ENCODE data around the gene ZNF383.
"Not testable (repeated sequence)": the region's sequence is repeated elsewhere in the genome, so short reads cannot be mapped to it uniquely, and the experiment has no call there.

Gene ZNF383

DNA sequence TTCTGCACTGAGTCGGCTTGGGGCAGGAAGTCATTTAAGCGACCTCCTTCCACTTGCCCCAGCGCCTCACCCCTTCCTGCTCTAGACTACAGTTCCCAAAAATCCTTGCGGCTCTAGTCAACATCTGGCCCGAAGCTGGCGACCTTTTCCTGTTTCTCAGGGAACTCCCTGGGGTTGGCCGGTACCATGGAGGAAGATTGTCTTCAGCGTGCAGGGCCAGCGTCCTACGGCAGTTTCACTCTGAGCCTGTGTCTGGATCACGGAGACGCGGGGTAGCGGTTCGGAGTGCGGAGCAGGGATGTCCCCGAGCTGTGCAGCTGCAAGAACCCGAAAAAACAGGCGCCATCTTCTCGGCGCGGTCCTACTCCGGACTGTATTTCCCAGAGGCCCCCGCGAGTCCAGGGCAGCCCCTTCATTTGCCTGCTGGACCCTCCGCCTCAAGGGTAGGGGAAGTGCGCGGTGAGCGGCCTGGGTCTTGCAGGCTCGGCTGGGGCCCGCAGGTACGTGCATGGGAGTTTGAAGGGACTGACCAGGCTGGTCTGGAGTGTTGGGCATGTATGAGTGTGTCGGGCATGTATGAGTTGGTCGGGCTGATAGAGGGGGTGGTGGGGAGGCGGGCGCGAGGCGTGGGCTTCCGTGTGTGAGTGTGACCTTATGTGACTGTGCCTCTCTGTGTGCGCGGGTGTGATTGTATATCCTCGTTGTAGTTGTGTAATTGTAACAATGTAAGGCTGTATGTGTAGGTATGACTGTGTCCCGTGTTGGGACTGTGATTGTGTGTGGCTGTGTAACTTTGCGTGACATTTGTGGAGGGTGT lies at the start of gene ZNF383:
ZNF383 (plus strand) TSS at position 440 of the 817 bp plus-strand sequence. CDS start 12,240 bp downstream, outside the sequence.
- peak; percentile 48 to 77 (median 60) for DNase-seq

DNA sequence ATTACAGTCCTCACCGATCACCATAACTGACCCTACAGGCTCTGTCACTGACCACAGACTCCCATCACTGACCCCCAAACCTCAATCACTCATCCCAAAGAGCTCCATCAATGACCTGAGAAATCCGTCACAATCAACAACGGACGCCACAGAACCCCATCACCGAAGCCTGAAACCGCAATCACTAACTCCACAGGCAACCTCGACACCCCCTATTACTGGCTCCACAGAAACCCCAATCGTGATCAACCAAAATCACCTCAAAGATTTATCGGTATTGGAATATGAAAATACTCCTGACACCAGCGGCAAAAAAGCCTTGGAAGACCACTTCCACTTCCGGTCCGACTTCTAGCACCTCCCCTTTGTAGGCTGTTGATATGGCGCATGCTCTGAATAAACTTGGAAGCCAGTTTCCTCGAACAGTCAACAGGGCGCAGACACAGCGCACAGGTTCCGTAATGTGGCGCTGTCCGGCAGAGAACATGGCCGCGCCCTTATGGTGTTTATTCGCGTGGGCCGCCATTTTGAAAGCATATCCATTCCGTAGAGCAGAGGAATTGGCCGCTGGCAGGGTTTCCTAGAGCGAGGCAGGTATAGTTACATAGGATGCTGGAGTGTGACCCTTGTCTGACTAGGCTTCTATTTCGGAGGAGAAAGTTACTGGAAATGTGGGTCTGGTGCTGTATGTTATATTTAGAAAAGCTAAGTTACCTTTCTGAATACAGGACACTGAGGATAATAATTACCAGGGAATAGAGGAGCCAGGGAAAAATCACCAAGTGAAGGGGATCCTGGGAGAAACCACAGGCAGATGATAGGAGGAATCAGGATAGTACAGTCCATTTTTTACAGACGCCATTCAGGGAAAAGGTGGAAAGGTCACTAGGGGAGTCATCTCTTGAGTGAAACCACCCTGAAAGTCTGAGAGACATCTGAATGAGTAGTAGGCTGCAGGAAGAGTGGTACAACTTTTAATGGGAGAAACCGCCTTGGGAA lies 45.3 kb upstream of the ZNF383 start, which contains the start of gene ZNF585A:
ZNF585A (minus strand) TSS at position 328 of the 999 bp plus-strand sequence. CDS start 2,785 bp downstream, outside the sequence.
- DNase-seq = peak; percentile 59 to 84 (median 75)

DNA sequence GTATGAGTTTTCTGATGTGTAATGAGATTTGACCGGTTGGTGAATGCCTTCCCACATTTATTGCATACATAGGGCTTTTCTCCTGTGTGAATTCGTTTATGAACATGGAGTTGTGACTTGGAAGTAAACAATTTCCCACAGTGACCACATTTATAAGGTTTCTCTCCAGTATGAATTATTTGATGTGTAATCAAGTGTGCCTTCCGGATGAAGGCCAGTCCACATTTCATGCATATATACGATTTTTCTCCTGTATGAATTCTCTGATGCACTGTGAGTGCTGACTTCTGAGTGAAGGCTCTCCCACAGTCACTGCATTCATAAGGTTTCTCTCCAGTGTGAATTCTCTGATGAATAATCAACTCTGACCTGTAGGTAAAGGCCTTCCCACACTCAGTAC lies 31.9 kb upstream of the ZNF383 start:
- not testable (repeated sequence) for DNase-seq

DNA sequence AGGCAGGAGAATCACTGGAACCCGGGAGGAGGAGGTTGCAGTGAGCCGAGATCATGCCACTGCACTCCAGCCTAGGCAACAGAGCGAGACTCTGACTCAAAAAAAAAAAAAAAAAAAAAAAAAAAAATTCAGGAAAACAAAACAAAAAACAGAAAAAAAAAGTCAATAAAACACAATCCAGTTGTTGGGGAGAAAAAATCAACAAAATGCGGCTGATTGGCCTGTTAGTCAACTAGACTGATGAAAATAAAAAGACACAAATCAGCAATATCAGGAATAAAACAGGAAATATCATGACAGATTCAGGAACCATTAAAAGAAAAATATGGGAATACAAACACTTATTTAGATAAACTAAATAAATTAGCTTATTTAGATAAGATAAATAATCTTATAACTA lies 22.8 kb upstream of the ZNF383 start:
- not testable (repeated sequence) for DNase-seq

DNA sequence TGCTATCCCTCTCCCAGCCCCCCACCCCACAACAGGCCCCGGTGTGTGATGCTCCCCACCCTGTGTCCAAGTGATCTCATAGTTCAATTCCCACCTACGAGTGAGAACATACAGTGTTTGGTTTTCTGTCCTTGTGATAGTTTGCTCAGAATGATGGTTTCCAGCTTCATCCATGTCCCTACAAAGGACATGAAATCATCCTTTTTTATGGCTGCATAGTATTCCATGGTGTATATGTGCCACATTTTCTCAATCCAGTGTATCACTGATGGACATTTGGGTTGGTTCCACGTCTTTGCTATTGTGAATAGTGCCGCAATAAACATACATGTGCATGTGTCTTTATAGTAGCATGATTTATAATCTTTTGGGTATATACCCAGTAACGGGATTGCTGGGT lies 20.9 kb upstream of the ZNF383 start:
- not testable (repeated sequence) for DNase-seq

DNA sequence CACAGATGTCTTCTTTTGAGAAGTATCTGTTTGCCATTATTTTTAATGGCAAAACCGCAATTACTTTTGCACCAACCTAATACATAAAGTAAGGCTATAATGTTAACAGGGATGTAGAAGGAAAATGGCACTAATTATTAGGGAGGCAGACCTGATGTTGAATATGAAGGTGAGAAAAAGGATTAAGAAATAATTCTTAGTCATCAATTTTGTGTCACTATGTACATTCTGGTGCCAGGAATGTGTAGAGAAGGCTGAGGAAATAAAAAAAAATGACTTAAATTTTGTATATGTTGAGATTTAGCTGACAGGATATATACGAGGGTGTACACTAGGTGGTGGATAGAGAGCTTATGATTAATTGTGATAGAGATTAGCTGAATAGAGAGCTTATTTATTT lies 20.2 kb upstream of the ZNF383 start:
- no peak for DNase-seq

DNA sequence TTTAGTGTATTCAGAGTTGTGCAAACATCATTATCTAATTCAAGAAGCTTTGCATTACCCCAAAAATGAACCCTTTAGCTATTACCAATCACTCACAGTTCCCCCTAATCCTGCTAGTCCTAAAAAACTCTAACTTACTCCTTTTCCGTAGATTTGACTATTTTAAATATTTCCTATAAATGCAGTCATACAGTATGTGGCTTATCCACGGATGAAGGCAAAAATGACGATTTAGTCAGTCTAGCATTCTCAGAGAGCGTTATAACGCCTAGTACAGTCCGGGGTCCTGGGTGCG lies 587 bp upstream of the ZNF383 start:
- no peak for DNase-seq

DNA sequence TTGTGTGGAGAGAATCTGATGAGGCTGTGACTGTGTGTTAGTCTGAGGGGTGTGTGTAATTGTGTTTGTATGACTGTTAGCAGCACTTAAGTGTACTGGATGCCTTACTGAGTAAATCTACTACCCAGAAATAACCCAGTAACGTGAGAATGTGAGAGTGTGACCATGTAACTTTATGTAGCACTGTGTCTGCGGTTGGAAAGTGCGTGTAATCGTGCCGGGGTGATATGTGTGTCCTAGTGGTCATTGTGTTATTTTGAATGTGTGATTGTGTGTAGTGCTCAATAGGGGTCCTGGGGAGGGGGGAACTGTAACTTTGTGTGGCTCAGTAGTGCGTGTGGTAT lies 550 bp downstream of the ZNF383 start:
- DNase-seq = no peak

DNA sequence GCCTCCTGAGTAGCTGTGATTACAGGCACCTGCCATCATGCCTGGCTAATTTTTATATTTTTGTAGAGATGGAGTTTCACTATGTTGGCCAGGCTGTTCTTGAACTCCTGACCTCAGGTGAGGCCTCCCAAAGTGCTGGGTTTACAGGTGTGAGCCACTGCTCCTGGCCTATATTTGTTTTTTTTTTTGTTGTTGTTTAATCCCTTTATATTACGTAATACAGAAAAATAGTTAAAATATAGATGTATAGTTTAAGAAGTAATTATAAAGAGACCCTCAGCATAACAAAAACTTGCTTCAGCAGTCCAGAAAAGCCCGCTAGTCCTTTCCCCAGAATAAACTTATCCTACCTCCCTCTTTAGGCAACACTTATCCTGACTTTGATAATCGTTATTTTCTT lies 2.4 kb downstream of the ZNF383 start:
- no peak for DNase-seq

DNA sequence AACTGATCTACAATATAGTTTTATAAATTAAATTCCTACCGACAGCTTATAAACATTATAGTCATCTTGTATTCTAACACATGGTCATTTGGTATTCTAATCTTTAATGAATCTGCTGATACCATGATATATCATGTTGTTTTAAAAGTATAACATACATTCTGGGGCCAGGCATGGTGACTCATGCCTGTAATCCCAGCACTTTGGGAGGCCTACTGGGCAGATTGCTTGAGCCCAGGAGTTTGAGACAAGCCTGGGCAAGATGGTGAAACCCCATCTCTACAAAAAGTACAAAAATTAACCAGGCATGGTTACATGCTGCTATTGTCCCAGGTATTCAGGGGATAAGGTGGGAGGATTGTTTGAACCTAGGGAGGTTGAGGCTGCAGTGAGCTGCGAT lies 3.1 kb downstream of the ZNF383 start:
- no peak for DNase-seq

DNA sequence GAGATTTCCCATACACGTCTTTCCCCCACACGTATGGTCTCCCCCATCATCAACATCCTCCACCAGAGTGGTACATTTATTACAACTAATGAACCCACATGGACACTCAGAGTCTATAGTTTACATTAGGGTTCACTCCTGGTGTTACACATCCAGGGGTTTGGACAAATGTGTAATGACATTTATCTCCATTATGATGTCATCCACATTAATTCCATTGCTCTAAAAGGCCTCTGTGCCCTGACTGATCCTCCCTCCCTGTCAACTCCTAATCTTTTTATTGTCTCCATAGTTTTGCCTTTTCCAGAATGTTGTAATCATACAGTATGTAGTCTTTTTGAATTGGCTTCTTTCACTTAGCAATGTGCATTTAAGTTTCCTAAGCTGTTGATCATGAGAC lies 8.2 kb downstream of the ZNF383 start:
- no peak for DNase-seq

DNA sequence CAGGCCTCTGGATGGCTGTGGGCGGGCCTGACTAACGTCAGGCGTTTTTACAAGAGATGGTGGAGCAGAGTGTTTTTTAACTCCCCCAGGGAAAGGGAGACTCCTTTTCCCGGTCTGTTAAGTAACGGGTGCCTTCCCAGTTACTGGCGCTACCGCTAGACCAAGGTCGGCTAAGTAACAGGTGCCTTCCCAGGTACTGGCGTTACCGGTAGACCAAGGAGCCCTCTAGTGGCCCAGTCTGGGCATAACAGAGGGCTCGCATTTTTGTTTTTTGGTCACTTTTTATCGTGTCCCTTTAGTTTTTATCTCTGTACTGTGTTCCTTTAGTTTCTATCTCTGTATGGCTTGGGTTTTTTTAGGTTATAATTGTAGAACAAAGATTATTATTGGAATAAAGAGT lies 10.0 kb downstream of the ZNF383 start:
- DNase-seq = no peak

DNA sequence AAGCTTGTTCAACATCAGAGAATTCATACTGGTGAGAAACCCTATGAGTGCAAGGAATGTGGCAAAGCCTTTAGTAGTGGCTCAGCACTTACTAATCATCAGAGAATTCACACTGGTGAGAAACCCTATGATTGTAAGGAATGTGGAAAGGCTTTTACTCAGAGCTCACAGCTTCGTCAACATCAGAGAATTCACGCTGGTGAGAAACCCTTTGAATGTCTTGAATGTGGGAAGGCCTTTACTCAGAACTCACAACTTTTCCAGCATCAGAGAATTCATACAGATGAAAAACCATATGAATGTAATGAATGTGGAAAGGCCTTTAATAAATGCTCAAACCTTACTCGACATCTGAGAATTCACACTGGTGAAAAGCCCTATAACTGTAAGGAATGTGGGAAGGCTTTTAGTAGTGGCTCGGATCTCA lies 25.2 kb downstream of the ZNF383 start:
- no peak for DNase-seq

DNA sequence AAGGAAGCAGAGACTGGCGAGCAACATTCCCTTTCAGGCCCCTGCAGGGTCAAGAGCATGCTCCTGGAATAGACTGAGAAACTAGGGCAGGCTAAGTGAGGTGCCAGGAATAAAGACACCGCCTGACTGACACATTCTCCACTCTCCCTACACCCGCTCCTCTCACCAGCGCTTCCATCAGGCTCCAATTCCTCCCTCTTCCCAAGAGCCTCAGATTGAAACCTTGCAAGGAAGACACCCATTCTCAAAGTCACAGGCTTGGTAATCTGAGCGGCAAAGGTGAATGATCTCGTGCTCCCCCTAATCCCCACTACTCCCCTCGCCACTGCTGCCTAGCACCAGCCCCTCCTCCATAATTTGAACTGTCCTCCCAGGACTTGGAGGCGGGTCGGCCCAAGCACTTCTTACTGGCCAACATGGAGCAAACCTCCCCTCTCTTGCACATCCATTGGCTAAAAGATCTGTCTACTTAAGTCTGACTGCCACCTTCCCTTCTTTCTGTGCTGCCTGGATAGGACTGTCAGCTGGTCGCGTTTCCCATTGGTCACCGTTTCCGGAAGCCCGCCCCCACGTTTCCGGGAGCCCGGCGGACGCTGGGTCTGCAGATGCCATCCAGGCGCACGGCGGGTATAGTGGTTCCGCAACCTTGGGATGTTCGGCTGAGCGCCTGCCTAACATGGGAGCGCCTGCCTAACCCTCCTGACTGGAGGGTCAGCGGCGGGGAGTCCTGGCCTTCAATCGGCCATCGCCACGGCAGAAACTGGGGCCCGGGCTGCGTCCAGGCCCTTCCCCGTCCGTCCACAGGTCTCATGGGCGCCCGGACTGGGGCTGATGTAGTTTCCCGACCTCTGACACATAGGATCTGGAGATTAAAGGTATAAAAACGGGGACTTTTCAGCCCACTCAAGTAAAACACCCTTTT lies 33.6 kb downstream of the ZNF383 start:
- DNase-seq = no peak

DNA sequence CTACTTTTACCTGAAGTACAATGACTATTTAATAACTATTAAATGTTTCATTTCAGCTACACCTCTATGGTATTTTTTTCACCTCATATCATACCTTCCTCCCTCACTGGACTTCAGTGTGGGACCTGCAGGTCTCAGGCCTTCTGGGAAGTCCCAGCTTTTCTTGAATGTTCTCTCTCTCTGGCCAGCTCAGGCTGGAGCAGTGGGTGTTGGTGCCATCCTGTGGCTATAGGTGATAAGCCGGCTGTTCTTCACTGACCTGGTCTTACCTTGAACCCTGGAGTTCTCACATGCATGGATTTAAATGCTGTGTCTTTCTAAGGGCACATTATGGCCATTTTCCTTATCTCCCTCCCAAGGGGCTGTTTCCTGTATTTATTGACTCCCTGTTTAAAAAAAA lies 45.0 kb downstream of the ZNF383 start:
- not testable (repeated sequence) for DNase-seq

DNA sequence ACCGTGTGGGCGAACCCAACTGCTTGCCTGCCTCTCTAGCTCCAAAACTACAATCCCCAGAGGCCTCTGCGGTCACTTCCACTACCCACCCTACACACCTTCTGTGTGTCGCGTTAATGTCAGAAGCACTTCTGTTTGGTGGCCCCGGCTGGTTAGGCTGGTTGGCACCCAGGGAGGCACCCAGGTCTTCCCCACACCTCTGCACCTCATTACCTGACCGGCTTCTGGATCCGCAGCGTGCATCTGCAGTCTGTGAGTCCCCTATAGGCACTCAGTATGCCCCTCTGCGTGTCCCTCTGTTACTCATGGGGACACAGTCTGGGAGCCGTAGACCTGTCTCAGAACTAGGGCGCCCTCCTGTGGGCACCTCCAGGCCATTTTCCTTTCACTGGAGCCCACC lies 49.0 kb downstream of the ZNF383 start:
- not testable (repeated sequence) for DNase-seq

DNA sequence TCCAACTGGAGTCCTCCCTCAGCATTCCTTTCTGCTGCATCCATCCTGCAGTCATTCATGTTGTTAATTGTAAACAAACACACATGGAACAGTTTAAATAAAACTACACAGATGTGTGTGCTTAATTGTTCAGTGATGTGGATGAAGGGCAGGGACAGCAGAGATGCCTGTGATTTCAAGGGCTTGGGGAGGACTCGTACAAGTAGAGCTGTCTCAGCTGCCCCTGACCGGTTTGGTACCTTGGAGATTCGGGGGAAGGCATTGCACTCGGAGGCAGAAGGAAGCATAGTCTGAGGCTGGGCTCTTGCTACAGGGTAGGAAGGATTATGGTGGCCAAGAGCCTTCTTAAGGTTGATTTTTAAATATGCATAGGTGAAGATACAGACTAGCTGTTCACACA lies 49.7 kb downstream of the ZNF383 start:
- not testable (repeated sequence) for DNase-seq

DNA sequence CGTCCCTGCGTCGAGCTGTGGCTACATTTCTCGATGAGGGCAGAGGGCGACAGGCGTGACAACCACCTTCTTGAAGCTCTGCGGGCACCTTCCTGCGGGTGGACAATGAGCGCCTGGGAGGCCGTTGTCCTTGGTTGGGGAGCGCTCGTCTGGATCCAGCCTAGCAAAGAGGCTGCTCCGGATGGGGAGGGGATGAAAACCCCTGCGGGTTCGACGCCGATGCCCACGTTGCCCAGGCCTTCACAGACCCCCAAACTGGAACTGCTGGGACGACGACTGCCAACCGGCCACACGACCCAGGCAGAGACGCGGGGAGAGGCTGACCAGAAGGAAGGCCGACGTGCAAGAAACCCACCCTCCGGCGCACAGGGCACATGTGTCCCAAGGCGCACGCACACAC lies 62.6 kb downstream of the ZNF383 start:
- not testable (repeated sequence) for DNase-seq

DNA sequence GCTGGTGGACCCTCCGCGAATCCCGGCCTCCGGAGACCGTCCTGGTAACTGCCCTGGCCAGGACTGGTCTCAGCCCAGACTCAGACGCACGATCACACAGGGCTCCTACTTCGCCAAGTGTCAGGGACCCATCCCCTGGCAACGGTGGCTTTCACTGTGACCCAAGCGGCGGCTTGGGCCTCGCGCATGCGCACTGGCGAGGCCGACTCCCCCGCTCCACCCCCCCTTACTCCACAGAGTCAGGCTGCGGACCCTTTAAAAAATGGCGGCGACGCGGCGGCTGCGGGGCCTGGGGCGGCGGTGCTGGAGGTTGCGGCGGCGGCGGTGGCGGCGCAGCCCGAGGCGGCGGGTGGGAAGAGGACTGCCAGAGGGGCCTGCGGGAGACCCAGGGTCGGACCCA lies 66.0 kb downstream of the ZNF383 start:
- DNase-seq = not testable (repeated sequence)

DNA sequence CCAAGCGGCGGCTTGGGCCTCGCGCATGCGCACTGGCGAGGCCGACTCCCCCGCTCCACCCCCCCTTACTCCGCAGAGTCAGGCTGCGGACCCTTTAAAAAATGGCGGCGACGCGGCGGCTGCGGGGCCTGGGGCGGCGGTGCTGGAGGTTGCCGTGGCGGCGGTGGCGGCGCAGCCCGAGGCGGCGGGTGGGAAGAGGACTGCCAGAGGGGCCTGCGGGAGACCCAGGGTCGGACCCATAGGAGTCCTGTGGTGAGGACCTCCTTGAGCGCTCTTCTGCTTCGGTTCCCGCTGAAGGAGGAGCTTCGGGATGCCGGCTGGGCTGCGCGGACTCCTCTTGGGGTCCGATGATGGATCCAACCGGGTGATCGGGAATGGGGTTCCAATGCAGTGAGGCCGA lies 71.2 kb downstream of the ZNF383 start:
- not testable (repeated sequence) for DNase-seq

DNA sequence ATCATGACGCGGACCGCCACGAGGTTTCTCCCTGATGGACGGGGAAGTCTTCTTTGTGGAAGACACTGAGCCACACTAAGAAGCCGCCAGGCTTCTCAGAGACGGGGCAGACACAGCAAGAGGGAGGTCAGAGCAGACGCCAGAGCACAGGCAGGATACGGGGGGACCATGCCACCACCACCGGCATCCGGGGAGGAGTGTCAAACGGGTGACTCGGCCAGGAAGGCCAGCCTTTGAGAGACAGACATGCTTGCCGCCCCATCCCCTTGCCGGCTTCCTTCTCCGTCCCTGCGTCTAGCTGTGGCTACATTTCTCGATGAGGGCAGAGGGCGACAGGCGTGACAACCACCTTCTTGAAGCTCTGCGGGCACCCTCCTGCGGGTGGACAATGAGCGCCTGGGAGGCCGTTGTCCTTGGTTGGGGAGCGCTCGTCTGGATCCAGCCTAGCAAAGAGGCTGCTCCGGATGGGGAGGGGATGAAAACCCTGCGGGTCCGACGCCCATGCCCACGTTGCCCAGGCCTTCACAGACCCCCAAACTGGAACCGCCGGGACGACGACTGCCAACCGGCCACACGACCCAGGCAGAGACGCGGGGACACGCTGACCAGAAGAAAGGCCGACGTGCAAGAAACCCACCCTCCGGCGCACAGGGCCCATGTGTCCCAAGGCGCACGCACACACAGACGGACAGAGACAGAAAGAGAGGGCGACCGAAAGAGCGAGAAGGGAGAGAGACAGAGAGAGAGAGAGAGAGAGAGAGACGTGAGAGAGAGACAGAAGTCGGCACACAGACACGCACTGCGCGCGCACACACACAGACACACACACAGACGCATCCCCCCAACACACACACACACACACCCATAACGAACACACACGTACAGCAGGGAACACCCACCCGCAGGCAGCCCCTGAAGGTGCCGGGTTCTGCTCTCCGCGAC lies 75.3 kb downstream of the ZNF383 start:
- not testable (repeated sequence) for DNase-seq

Data from activated naive CD4-positive, alpha-beta T cell (primary cell).